Liver (tissue), 9 donors: Measurements from ENCODE around the gene GFM1. TPM values are rescaled to one million over a fixed set of nuclear protein-coding genes. Genes with fewer than 3 reads are reported as not detected.

Experiments
- DNase-seq: peaks from one replicate; pipeline ENCODE4 v3.0.0-alpha.2; 2017; ENCODE audit warnings: low spot score
- H3K27ac ChIP-seq, 2 donors: one replicate each; pipeline ENCODE4 v1.7.0; 2013; ENCODE audit warnings: inconsistent platforms in 2 of 2, low read length in 2 of 2, control low read depth in 1 of 2, low read depth in 1 of 2, mild to moderate bottlenecking in 1 of 2
- H3K27me3 ChIP-seq, 4 donors: one replicate each; pipeline versions ENCODE4 v1.6.1 to v1.7.0; 2013; ENCODE audit warnings: low read length in 3 of 4, inconsistent platforms in 1 of 4, mild to moderate bottlenecking in 1 of 4, moderate library complexity in 1 of 4; ENCODE audit not compliant: control insufficient read depth in 4 of 4, insufficient read depth in 4 of 4
- H3K36me3 ChIP-seq, 4 donors: one replicate each; pipeline versions ENCODE4 v1.6.1 to v1.7.0; 2013; ENCODE audit warnings: low read length in 3 of 4, mild to moderate bottlenecking in 3 of 4, low read depth in 1 of 4, moderate library complexity in 1 of 4; ENCODE audit not compliant: control insufficient read depth in 4 of 4, insufficient read depth in 3 of 4
- H3K4me1 ChIP-seq, 4 donors: one replicate each; pipeline versions ENCODE4 v1.6.1 to v1.7.0; 2013; ENCODE audit warnings: low read length in 3 of 4, mild to moderate bottlenecking in 3 of 4, moderate library complexity in 1 of 4; ENCODE audit not compliant: control insufficient read depth in 4 of 4, insufficient read depth in 4 of 4
- H3K4me3 ChIP-seq, 3 donors: one replicate each; pipeline versions ENCODE4 v1.6.1 to v1.7.0; 2013; ENCODE audit warnings: low read length in 3 of 3, control low read depth in 1 of 3, low read depth in 1 of 3, mild to moderate bottlenecking in 1 of 3
- H3K9ac ChIP-seq, 2 donors: one replicate each; pipeline ENCODE4 v1.7.0; 2013; ENCODE audit warnings: low read length in 2 of 2, mild to moderate bottlenecking in 2 of 2, moderate library complexity in 2 of 2, control low read depth in 1 of 2, low read depth in 1 of 2
- H3K9me3 ChIP-seq, 4 donors: one replicate each; pipeline versions ENCODE4 v1.6.1 to v1.7.0; 2013; ENCODE audit warnings: low read length in 3 of 4; ENCODE audit not compliant: control insufficient read depth in 4 of 4
- EGR1 ChIP-seq, 2 donors: IDR thresholded peaks; 2 replicates each; pipeline ENCODE4 v1.6.1; 2016 to 2018; ENCODE audit warnings: antibody characterized with exemption in 2 of 2, low read depth in 2 of 2
- FOXA1 ChIP-seq: IDR thresholded peaks from 2 replicates; pipeline ENCODE4 v1.6.1; 2016; ENCODE audit warnings: antibody characterized with exemption
- FOXA2 ChIP-seq: IDR thresholded peaks from 2 replicates; pipeline ENCODE4 v1.6.1; 2016; ENCODE audit warnings: antibody characterized with exemption
- GABPA ChIP-seq, 2 donors: IDR thresholded peaks in 1 of 2; conservative IDR thresholded peaks in 1 of 2; 2 replicates each; pipeline ENCODE4 v1.6.1; 2016; ENCODE audit warnings: antibody characterized with exemption in 2 of 2, mild to moderate bottlenecking in 1 of 2, moderate library complexity in 1 of 2
- HNF4A ChIP-seq, 2 donors: conservative IDR thresholded peaks; 2 replicates each; pipeline ENCODE4 v1.6.1; 2016; ENCODE audit warnings: antibody characterized with exemption in 2 of 2, mild to moderate bottlenecking in 2 of 2
- HNF4G ChIP-seq: IDR thresholded peaks from 2 replicates; pipeline ENCODE4 v1.6.1; 2016; ENCODE audit warnings: antibody characterized with exemption
- JUND ChIP-seq, 2 donors: IDR thresholded peaks; 2 replicates each; pipeline ENCODE4 v1.6.1; 2016; ENCODE audit warnings: antibody characterized with exemption in 2 of 2
- NR2F2 ChIP-seq: IDR thresholded peaks from 2 replicates; pipeline ENCODE4 v1.6.1; 2016; ENCODE audit warnings: antibody characterized with exemption
- RAD21 ChIP-seq, 2 donors: IDR thresholded peaks; 2 replicates each; pipeline ENCODE4 v1.6.1; 2016; ENCODE audit warnings: antibody characterized with exemption in 2 of 2, mild to moderate bottlenecking in 2 of 2
- RXRA ChIP-seq, 2 donors: IDR thresholded peaks; 2 replicates each; pipeline ENCODE4 v1.6.1; 2017 to 2018; ENCODE audit warnings: antibody characterized with exemption in 2 of 2, mild to moderate bottlenecking in 1 of 2
- SP1 ChIP-seq: IDR thresholded peaks from 2 replicates; pipeline ENCODE4 v1.6.1; 2018; ENCODE audit warnings: antibody characterized with exemption, mild to moderate bottlenecking
- TAF1 ChIP-seq: conservative IDR thresholded peaks from 2 replicates; pipeline ENCODE4 v1.6.1; 2016; ENCODE audit warnings: antibody characterized with exemption, mild to moderate bottlenecking
- YY1 ChIP-seq: IDR thresholded peaks from 2 replicates; pipeline ENCODE4 v1.6.1; 2016; ENCODE audit warnings: antibody characterized with exemption, mild to moderate bottlenecking
- WGBS: extraction: QIAGEN DNeasy Blood & Tissue Kit; methylation state at CpG from one replicate; pipeline ENCODE4 v1.1.7; 2013; 5-methylcytosine and 5-hydroxymethylcytosine counted together
- polyA plus RNA-seq, 2 donors: library from polyadenylated mRNA; stranded (reverse) in 1 of 2; unstranded in 1 of 2; fragments of 200-250 nt in 1 of 2; fragments of >200 nt in 1 of 2; fragmentation: Nextera tagmentation in 1 of 2; extraction: Ambion mirVana in 1 of 2; gene quantifications; one replicate each; pipeline versions ENCODE4 v1.2.1 to v1.2.3, GENCODE V29; 2013 to 2015
- total RNA-seq, 2 donors: library from RNA; depleted of rRNA; stranded (reverse); fragments of >200 nt; gene quantifications; one replicate each; pipeline ENCODE4 v1.2.3, GENCODE V29; 2014
- TF ChIP-seq, protein P1 (sequence below): IDR thresholded peaks from 2 replicates; pipeline ENCODE4 v1.6.1; 2016; ENCODE audit warnings: antibody characterized with exemption
- TF ChIP-seq, protein P2 (sequence below): IDR thresholded peaks from 2 replicates; pipeline ENCODE4 v1.6.1; 2016; ENCODE audit warnings: antibody characterized with exemption
- TF ChIP-seq, protein P3 (sequence below): IDR thresholded peaks from 2 replicates; pipeline ENCODE4 v1.6.1; 2016; ENCODE audit warnings: antibody characterized with exemption
- TF ChIP-seq, protein P4 (sequence below): fragments of 150-350 bp; IDR thresholded peaks from 2 replicates; pipeline ENCODE4 v1.5.1; 2017; ENCODE audit warnings: improper control_type of control experiment, low read depth, low read length; ENCODE audit not compliant: missing input control
- TF ChIP-seq, protein P5 (sequence below): IDR thresholded peaks from 2 replicates; pipeline ENCODE4 v1.6.1; 2016; ENCODE audit warnings: antibody characterized with exemption, mild to moderate bottlenecking
- donor health status: healthy.
- donor health status: healthy.
- donor health status: healthy.
- donor health status: healthy.
- donor health status: healthy.

GFM1 gene
- total and polyA plus RNA-seq, 4 donors: 33.8 to 73.2 (median 35.8) TPM

DNA sequence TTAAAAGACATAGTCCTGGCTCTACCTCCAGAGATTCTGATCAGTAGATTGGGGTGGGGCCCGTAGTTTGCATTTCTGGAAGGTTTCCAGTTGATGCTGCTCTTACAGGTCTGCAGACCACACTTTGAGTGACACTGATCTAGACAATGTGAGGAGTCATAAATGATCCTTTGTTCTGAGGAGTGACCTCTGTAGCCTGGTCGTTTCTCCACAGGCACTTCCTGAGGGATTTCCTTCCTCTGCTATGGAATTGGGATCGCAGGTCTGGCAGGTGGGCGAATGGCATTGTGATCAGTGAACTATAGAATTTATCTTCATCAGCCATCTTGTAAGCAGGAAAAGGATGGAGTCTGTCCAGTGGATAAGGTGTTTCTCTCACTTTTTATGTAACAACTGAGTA, 5.5 kb downstream of the GFM1 start:
- 76% methylated on average over 4 of the region's 4 CpGs for WGBS
- no peak for DNase-seq
- Histone ChIP-seq H3K4me1 (peaks cover 2 to 13% (median 11%) of the 10 kb centered on the region in 4 donors), H3K9ac (no peak overlapping the region), H3K9me3 (no peaks in the 10 kb centered on the region), H3K4me3 (no peak overlapping the region), H3K27ac (no peak overlapping the region), H3K27me3 (no peaks in the 10 kb centered on the region), H3K36me3 (peaks cover 0 to 40% (median 26%) of the 10 kb centered on the region in 4 donors)
- TF ChIP-seq NR2F2: peak; percentile 25
- TF ChIP-seq FOXA2: no peak

DNA sequence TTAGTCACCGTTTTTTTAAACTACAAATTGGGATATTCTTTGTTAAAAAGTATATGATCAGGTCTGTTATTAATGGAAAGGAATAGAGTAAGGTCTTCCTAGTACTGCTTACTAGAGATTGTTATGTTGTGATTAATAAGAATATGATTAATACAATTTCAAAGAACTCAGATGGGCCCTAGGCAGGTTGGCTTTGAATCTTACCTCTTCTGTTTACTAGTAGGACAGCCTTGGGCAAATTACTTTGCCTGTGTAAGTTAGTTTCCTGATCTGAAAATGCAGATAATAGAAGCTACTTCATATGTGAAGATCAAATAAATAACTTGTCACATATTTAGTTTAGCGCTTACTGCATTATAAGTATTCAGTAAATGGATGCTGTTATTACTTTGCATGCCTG, 6.9 kb downstream of the GFM1 start:
- Histone ChIP-seq H3K9me3 (no peaks in the 10 kb centered on the region), H3K4me1 (peaks cover 0 to 3% (median under 1%) of the 10 kb centered on the region in 4 donors), H3K9ac (no peak overlapping the region), H3K36me3 (peaks cover 0 to 46% (median 32%) of the 10 kb centered on the region in 4 donors), H3K4me3 (no peak overlapping the region), H3K27me3 (no peaks in the 10 kb centered on the region), H3K27ac (no peak overlapping the region)
- DNase-seq: no peak
- no peak for TF ChIP-seq NR2F2
- TF ChIP-seq RAD21 (IDR thresholded peaks at IDR 0.05): no peak
- TF ChIP-seq SP1: no peak
- TF ChIP-seq TAF1: no peak
- no peak for TF ChIP-seq RXRA (IDR thresholded peaks at IDR 0.05)
- TF ChIP-seq, protein P1, sequence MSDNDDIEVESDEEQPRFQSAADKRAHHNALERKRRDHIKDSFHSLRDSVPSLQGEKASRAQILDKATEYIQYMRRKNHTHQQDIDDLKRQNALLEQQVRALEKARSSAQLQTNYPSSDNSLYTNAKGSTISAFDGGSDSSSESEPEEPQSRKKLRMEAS: no peak
- no peak for TF ChIP-seq HNF4G
- no peak for TF ChIP-seq YY1
- TF ChIP-seq FOXA1: no peak
- no peak for TF ChIP-seq GABPA (IDR thresholded peaks at IDR 0.05 in 1 of 2, conservative IDR thresholded peaks at IDR 0.05 in 1 of 2)
- TF ChIP-seq, protein P2, sequence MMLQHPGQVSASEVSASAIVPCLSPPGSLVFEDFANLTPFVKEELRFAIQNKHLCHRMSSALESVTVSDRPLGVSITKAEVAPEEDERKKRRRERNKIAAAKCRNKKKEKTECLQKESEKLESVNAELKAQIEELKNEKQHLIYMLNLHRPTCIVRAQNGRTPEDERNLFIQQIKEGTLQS: no peak
- no peak for TF ChIP-seq HNF4A (conservative IDR thresholded peaks at IDR 0.05)
- WGBS: 97% methylated on average over 2 of the region's 2 CpGs

DNA sequence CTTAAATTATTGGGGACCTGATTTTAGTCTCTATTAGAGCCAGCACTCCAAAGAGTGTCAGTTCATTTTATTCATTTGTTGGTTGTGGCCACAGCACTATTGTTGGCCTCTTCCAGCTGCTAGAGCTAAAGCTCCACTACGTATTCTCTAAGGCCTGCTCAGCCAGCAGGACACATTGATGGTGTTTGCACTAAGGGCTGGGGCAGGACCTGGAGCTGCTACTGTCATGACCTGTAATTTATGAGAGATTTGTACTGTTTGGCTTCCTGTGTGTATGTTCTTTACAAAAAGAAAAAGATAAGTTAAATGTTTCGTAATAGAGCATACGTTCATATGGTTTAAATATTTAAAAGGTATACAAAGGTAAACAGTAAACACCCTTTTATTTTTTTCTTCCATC, 8.1 kb downstream of the GFM1 start:
- Histone ChIP-seq H3K27ac (no peak overlapping the region), H3K9me3 (no peaks in the 10 kb centered on the region), H3K27me3 (no peaks in the 10 kb centered on the region), H3K4me1 (peaks cover 0 to 3% (median under 1%) of the 10 kb centered on the region in 4 donors), H3K36me3 (peaks cover 0 to 47% (median 35%) of the 10 kb centered on the region in 4 donors), H3K4me3 (no peak overlapping the region), H3K9ac (no peak overlapping the region)
- no peak for DNase-seq
- WGBS: 83% methylated on average over 3 of the region's 3 CpGs
- TF ChIP-seq, protein P1: no peak
- no peak for TF ChIP-seq HNF4A (conservative IDR thresholded peaks at IDR 0.05)
- no peak for TF ChIP-seq RXRA (IDR thresholded peaks at IDR 0.05)
- TF ChIP-seq GABPA (IDR thresholded peaks at IDR 0.05 in 1 of 2, conservative IDR thresholded peaks at IDR 0.05 in 1 of 2): no peak
- TF ChIP-seq TAF1: no peak
- no peak for TF ChIP-seq EGR1 (IDR thresholded peaks at IDR 0.05; ENCODE audit: low read depth in 2 of 2)
- no peak for TF ChIP-seq HNF4G
- TF ChIP-seq, protein P3, sequence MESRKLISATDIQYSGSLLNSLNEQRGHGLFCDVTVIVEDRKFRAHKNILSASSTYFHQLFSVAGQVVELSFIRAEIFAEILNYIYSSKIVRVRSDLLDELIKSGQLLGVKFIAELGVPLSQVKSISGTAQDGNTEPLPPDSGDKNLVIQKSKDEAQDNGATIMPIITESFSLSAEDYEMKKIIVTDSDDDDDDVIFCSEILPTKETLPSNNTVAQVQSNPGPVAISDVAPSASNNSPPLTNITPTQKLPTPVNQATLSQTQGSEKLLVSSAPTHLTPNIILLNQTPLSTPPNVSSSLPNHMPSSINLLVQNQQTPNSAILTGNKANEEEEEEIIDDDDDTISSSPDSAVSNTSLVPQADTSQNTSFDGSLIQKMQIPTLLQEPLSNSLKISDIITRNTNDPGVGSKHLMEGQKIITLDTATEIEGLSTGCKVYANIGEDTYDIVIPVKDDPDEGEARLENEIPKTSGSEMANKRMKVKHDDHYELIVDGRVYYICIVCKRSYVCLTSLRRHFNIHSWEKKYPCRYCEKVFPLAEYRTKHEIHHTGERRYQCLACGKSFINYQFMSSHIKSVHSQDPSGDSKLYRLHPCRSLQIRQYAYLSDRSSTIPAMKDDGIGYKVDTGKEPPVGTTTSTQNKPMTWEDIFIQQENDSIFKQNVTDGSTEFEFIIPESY: no peak
- TF ChIP-seq FOXA1: no peak
- no peak for TF ChIP-seq RAD21 (IDR thresholded peaks at IDR 0.05)
- TF ChIP-seq JUND (IDR thresholded peaks at IDR 0.05): no peak
- TF ChIP-seq SP1: no peak
- TF ChIP-seq NR2F2: no peak
- no peak for TF ChIP-seq YY1
- TF ChIP-seq, protein P4, sequence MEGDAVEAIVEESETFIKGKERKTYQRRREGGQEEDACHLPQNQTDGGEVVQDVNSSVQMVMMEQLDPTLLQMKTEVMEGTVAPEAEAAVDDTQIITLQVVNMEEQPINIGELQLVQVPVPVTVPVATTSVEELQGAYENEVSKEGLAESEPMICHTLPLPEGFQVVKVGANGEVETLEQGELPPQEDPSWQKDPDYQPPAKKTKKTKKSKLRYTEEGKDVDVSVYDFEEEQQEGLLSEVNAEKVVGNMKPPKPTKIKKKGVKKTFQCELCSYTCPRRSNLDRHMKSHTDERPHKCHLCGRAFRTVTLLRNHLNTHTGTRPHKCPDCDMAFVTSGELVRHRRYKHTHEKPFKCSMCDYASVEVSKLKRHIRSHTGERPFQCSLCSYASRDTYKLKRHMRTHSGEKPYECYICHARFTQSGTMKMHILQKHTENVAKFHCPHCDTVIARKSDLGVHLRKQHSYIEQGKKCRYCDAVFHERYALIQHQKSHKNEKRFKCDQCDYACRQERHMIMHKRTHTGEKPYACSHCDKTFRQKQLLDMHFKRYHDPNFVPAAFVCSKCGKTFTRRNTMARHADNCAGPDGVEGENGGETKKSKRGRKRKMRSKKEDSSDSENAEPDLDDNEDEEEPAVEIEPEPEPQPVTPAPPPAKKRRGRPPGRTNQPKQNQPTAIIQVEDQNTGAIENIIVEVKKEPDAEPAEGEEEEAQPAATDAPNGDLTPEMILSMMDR: no peak
- TF ChIP-seq FOXA2: no peak
- TF ChIP-seq, protein P2: no peak
- TF ChIP-seq, protein P5, sequence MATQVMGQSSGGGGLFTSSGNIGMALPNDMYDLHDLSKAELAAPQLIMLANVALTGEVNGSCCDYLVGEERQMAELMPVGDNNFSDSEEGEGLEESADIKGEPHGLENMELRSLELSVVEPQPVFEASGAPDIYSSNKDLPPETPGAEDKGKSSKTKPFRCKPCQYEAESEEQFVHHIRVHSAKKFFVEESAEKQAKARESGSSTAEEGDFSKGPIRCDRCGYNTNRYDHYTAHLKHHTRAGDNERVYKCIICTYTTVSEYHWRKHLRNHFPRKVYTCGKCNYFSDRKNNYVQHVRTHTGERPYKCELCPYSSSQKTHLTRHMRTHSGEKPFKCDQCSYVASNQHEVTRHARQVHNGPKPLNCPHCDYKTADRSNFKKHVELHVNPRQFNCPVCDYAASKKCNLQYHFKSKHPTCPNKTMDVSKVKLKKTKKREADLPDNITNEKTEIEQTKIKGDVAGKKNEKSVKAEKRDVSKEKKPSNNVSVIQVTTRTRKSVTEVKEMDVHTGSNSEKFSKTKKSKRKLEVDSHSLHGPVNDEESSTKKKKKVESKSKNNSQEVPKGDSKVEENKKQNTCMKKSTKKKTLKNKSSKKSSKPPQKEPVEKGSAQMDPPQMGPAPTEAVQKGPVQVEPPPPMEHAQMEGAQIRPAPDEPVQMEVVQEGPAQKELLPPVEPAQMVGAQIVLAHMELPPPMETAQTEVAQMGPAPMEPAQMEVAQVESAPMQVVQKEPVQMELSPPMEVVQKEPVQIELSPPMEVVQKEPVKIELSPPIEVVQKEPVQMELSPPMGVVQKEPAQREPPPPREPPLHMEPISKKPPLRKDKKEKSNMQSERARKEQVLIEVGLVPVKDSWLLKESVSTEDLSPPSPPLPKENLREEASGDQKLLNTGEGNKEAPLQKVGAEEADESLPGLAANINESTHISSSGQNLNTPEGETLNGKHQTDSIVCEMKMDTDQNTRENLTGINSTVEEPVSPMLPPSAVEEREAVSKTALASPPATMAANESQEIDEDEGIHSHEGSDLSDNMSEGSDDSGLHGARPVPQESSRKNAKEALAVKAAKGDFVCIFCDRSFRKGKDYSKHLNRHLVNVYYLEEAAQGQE: no peak
